T-helper 2 cell treated with Interferon-gamma antibody and Interleukin-4, amounts not matched to agents 100 ng/mL and 5 ng/mL, for 36 hours (primary cell): ENCODE results near the gene AMY2B. TPM values are rescaled to one million over a fixed set of nuclear protein-coding genes. Genes with fewer than 3 reads are reported as not detected.
"Not testable (repeated sequence)": the region's sequence is repeated elsewhere in the genome, so short reads cannot be mapped to it uniquely, and the experiment has no call there.

Experiments used
- intact Hi-C: fragments of 100-400 bp; cut with micrococcal nuclease; formaldehyde crosslinking; loops from one replicate; pipeline ENCODE4 v1.15.1; 2023
- total RNA-seq: library from RNA; stranded (reverse); gene quantifications from 2 replicates; pipeline ENCODE4 v1.2.3, GENCODE V29; 2022

AMY2B gene
- 7.1 and 7.7 TPM in 2 replicates for total RNA-seq

DNA sequence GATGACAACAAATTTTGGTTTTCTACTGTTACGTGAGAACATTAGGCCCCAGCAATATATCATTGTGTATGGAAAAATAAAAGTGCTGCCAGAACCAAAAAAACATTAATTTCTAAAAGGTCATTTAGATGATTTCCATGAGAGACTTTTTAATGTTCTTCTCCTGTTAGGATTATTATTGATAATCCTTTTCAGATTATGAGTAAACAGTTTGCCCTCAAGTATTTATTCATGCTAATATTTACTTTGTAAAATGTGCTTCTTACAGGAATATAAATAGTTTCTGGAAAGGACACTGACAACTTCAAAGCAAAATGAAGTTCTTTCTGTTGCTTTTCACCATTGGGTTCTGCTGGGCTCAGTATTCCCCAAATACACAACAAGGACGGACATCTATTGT is at the start of gene AMY2B:
AMY2B (plus strand) TSS at position 301 of the 400 bp plus-strand sequence; CDS start at position 315, 14 bp downstream.
- intact Hi-C loops = not testable (repeated sequence)

- intact Hi-C loops = no loop called here
These were observed 48.0 kb upstream of the AMY2B start for GRCh38 chr1:103523346-103523745.

DNA sequence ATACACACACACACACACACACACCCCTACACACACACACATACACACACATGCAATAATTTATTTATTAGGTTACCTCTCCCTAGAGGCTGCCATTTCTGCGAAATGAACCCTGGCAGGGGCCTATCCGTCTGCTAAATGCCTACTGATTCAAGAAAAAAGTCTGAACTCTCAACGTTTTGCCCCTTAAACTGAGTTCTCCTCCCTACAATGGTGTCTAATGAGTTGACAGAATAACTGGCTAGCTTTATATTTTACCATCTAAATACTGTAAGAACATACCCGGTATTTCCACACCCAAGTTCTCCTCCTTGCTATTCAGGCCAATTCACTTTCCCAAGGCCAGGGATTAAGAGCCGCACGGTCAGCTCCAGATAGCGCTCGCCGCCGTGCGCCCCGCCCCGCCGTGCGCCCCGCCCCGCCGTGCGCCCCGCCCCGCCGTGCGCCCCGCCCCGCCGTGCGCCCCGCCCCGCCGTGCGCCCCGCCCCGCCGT is 46.2 kb upstream of the AMY2B start:
- intact Hi-C loops = no loop called here

GRCh38 chr1:103525607-103526507 is 45.5 kb upstream of the AMY2B start, which contains the start of gene RNPC3:
RNPC3 (plus strand) TSS chr1:103525699; CDS start chr1:103526071, 372 bp downstream.
- intact Hi-C loops = no loop called here

GRCh38 chr1:103527331-103527730 is 44.1 kb upstream of the AMY2B start:
- intact Hi-C loops = no loop called here

DNA sequence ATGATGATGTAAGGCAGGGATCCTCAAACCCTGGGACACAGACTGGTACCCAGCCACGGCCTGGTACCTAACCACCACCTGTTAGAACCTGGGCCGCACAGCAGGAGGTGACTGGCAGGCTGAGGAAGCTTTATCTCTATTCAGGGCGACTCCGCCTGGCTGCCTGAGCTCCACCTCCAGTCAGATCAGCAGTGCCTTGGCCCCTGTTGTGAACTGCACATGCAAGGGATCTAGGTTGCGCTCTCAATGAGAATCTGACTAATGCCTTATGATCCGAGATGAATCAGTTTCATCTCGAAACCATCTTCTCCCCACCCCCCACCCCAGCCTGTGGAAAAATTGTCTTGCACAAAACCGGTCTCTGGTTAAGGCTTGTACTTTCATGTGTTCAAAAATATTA is 41.6 kb upstream of the AMY2B start:
- intact Hi-C loops = no loop called here

- intact Hi-C loops = no loop called here
These were observed 33.2 kb upstream of the AMY2B start for GRCh38 chr1:103538226-103538625.

- intact Hi-C loops = no loop called here
These were observed 30.0 kb upstream of the AMY2B start for GRCh38 chr1:103541431-103541830.

- intact Hi-C loops = no loop called here
These were observed 24.9 kb upstream of the AMY2B start for GRCh38 chr1:103546496-103546895.

DNA sequence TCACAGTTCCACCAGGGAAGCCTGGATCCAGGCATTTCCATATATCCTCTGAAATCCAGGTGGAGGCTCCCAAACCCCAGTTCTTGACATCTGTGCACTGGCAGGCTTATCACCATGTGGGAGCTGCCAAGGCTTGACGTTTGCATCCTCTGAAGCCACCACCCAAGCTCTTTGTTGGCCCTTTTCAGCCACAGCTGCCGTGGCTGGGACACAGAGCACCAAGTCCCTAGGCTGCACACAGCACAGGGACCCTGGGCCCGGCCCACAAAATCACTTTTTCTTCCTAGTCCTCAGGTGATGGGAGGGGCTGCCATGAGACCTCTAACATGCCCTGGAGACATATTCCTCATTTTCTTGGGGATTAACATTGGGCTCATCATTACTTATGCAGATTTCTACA is 23.5 kb upstream of the AMY2B start:
- intact Hi-C loops = no loop called here

DNA sequence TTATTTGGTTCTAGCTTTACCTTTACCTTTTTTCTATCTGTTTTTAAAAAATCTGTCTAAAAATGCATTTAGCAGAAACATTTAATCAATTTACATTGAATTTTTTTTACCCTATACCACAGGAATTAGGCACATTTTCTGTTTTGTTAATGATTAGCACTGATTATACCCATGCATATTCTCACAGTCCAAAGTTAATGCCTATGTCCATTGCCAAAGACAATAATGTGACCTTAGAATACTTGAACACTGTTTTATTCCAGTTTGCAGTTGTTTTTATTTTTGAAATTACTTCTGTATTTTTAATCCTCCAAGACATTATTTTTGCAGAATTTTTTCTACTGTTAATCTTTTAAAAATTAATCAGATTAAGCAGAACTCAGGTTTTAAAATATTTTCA is 11.0 kb upstream of the AMY2B start:
- intact Hi-C loops = no loop called here

GRCh38 chr1:103561124-103561523 is 10.3 kb upstream of the AMY2B start:
- intact Hi-C loops = not testable (repeated sequence)

GRCh38 chr1:103561643-103562395 is 9.6 kb upstream of the AMY2B start:
- intact Hi-C loops = no loop called here

- intact Hi-C loops = no loop called here
These were observed 8.3 kb upstream of the AMY2B start for GRCh38 chr1:103563056-103563455.

- intact Hi-C loops = no loop called here
These were observed 1.9 kb upstream of the AMY2B start for GRCh38 chr1:103569493-103569892.

GRCh38 chr1:103576065-103576464 is 4.7 kb downstream of the AMY2B start:
- intact Hi-C loops = no loop called here

GRCh38 chr1:103576784-103577183 is 5.4 kb downstream of the AMY2B start:
- intact Hi-C loops = not testable (repeated sequence)

DNA sequence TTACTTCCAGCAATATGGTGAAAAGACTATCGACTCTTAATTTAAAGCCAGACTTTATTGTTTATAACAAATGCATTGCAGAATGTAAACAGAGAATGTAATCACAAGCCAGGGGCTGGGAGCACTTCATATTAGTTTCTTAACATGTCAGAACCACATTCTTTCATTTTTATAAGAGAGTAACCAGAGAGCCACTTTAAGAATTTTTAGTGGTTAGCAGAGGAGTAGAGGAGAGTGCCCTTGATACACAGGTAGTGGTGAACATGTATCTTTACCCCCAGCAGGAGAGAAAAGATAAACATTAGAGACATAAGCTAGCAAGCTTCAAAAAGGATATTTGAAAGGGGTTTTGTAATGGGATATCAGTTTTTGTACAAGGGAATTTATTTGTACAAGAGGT is 11.1 kb downstream of the AMY2B start:
- intact Hi-C loops = no loop called here

DNA sequence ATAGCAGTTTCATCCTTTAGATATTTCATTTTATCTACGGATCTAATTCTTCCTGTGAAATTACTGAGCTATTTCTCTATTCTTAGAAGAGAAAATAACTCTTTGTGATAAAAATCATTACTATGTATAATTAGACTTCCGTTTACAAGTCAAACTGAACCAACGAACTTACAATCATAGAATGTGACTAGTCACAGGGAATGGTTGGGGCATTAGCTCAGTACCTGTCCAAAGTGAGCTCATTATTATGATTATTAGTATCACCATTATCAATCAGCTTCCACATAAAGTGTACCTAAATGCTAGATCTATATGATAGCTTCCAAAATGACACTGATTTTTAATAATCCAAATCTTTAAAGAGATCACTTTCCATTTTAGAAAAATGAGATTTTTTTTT is 12.5 kb downstream of the AMY2B start:
- intact Hi-C loops = no loop called here

GRCh38 chr1:103584537-103584936 is 13.1 kb downstream of the AMY2B start:
- intact Hi-C loops = no loop called here

GRCh38 chr1:103602740-103603139 is 31.4 kb downstream of the AMY2B start:
- intact Hi-C loops = not testable (repeated sequence)

DNA sequence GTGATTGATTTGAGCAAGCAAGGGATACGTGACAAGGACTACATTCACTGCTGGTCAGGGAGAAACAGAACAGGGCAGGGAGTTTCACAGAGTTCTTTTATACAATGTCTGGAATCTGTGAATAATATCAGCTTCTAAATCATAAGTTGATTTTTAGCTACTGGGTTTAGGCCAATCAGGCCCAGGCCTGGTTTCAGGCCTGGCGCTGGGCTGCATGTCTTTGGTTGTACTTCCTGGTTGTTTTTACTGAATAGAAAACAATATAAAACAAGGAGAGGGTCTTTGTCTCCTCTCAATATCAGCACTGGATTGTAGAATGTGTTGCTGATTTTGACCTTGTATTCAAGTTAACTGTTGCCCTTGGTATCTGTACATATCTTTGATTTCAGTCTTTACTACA is 45.0 kb downstream of the AMY2B start:
- intact Hi-C loops = no loop called here
